Gastrocnemius medialis (tissue), 4 donors: Measurements from ENCODE around the gene CST7. TPM values are rescaled to one million over a fixed set of nuclear protein-coding genes. Genes with fewer than 3 reads are reported as not detected.

ENCODE experiments used
- ATAC-seq, 2 donors: fragments of 150-250 bp; one replicate each; pipeline ENCODE4 v1.9.1; 2016
- DNase-seq, 2 donors: peaks; one replicate each; pipeline ENCODE4 v3.0.0-alpha.2; 2019
- H3K27ac ChIP-seq, 4 donors: fragments of 200-600 bp; sonication (generic); 1 replicate in 1 of 4; 2 replicates in 3 of 4; pipeline ENCODE4 v1.5.1; 2016 to 2018; ENCODE audit warnings: mild to moderate bottlenecking in 2 of 4, moderate library complexity in 1 of 4
- H3K27me3 ChIP-seq, 3 donors: fragments of 200-600 bp; sonication (generic) in 2 of 3; 1 replicate in 1 of 3; 2 replicates in 2 of 3; pipeline versions ENCODE4 v1.5.1 to v1.6.0; 2016 to 2019; ENCODE audit warnings: mild to moderate bottlenecking in 1 of 3, moderate library complexity in 1 of 3
- H3K36me3 ChIP-seq, 2 donors: fragments of 200-600 bp; sonication (generic) in 1 of 2; one replicate each; pipeline ENCODE4 v1.5.1; 2017 to 2018
- H3K4me1 ChIP-seq, 2 donors: fragments of 200-600 bp; sonication (generic) in 1 of 2; one replicate each; pipeline ENCODE4 v1.5.1; 2016 to 2017; ENCODE audit warnings: mild to moderate bottlenecking in 2 of 2
- H3K4me3 ChIP-seq, 4 donors: fragments of 200-600 bp; sonication (generic) in 3 of 4; 1 replicate in 1 of 4; 2 replicates in 3 of 4; pipeline ENCODE4 v1.5.1; 2016 to 2019; ENCODE audit warnings: mild to moderate bottlenecking in 2 of 4
- H3K9me3 ChIP-seq, 3 donors: fragments of 200-600 bp; sonication (generic) in 2 of 3; 1 replicate in 1 of 3; 2 replicates in 2 of 3; pipeline ENCODE4 v1.5.1; 2016 to 2019
- POLR2A ChIP-seq, 2 donors: fragments of 450-650 bp; IDR thresholded peaks; one replicate each; pipeline ENCODE4 v1.6.1; 2017; ENCODE audit warnings: antibody characterized with exemption in 2 of 2, mild to moderate bottlenecking in 2 of 2, moderate library complexity in 2 of 2
- in situ Hi-C, 4 donors: fragments of 200-750 bp; cut with MboI; loops; one replicate each; pipeline versions ENCODE4 v1.15.0 to v1.8.0; 2017; ENCODE audit warnings: low sequenced_read_pairs in 4 of 4
- intact Hi-C: fragments of 100-400 bp; cut with DNase I; formaldehyde crosslinking; loops from one replicate; pipeline ENCODE4 v1.15.1; 2023; ENCODE audit warnings: low total_unique reads
- total RNA-seq, 4 donors: library from RNA; depleted of rRNA; stranded (reverse); fragments of >200 nt; gene quantifications; one replicate each; pipeline versions ENCODE4 v1.1.0 to v1.2.3, GENCODE V29; 2016
- TF ChIP-seq, protein P1 (sequence below), 5 experiments: fragments of 450-650 bp in 3 of 5; fragments of 200-600 bp in 2 of 5; sonication (generic) in 2 of 5; IDR thresholded peaks in 4 of 5; conservative IDR thresholded peaks in 1 of 5; 1 replicate in 4 of 5; 2 replicates in 1 of 5; pipeline ENCODE4 v1.5.1; 2016 to 2019; ENCODE audit warnings: antibody characterized with exemption in 5 of 5, mild to moderate bottlenecking in 3 of 5, moderate library complexity in 3 of 5

Gene CST7
- total RNA-seq, 4 donors from 2014 or later: 0.91 to 1.9 (median 1.0) TPM; not detected in 1

DNA sequence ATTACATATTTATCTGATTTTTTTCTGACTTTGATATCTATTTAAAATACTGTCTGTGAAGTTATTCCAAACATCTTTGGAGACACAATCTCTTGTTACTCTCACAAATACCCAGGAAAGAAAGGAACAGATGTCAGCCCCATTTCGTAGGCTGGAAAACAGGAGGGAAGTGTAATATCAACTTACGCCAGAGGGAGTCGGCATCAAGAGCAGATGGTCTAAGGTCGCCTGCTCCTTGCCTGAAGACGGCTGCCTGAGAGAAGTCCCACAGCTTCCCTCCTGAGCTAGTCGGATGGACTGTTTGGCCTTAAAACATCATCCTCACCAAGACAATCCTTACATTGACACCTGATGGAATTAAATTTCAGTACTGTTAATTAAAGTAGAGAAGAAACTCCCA lies 13.4 kb downstream of the CST7 start:
- Histone ChIP-seq H3K4me3 (no peak overlapping the region), H3K36me3 (peaks cover 0 to 67% of the 10 kb centered on the region in 2 donors), H3K27me3 (no peaks in the 10 kb centered on the region), H3K9me3 (no peaks in the 10 kb centered on the region), H3K27ac (no peak overlapping the region), H3K4me1 (no peaks in the 10 kb centered on the region)
- in situ Hi-C loops (no loop called here), intact Hi-C loops (no loop called here)
- no peak for ATAC-seq
- no peak for TF ChIP-seq POLR2A (IDR thresholded peaks at IDR 0.05)
- TF ChIP-seq, protein P1, sequence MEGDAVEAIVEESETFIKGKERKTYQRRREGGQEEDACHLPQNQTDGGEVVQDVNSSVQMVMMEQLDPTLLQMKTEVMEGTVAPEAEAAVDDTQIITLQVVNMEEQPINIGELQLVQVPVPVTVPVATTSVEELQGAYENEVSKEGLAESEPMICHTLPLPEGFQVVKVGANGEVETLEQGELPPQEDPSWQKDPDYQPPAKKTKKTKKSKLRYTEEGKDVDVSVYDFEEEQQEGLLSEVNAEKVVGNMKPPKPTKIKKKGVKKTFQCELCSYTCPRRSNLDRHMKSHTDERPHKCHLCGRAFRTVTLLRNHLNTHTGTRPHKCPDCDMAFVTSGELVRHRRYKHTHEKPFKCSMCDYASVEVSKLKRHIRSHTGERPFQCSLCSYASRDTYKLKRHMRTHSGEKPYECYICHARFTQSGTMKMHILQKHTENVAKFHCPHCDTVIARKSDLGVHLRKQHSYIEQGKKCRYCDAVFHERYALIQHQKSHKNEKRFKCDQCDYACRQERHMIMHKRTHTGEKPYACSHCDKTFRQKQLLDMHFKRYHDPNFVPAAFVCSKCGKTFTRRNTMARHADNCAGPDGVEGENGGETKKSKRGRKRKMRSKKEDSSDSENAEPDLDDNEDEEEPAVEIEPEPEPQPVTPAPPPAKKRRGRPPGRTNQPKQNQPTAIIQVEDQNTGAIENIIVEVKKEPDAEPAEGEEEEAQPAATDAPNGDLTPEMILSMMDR (IDR thresholded peaks at IDR 0.05 in 4 of 5, conservative IDR thresholded peaks at IDR 0.05 in 1 of 5): no peak
- no peak for DNase-seq

DNA sequence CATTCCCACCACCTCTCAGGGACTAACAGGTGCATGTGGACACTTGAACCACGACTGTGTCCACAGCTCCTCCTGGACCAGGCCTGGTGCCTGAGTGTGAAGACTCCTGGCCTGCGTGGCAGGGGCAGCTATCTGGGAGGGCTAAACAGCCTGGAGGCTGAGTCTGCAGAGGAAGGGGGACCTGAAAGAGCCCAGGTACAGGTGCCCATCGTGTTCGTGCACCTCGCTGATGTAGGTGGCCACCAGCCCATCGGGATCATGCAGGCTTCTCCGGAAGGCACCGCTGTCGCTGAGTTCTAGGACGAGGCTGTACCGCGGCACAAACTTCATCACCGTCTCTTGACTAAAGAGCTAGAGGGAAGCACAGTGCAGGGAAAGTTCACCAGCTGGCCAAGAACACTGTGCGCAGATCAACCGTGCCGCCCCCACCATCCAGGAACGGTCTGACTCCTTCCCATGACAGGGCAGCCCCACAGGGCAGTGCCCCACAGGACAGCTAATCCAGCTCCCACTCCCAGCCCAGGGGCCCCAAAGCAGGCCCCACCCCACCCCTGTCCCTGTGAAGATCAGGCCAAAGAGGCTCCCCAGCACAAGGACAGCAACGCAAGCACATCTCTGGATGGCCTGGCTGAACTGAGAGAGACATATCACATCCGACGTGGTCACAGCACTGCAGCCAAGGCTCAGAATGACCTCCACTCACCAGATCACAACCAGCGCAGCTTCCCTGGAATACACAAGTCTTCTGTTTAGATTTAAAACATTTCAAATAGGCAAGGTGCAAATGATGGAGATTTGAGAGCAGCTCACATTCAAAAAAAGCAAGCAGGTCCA lies 14.8 kb downstream of the CST7 start:
- DNase-seq: no peak
- Histone ChIP-seq H3K4me1 (no peaks in the 10 kb centered on the region), H3K27me3 (no peaks in the 10 kb centered on the region), H3K9me3 (no peaks in the 10 kb centered on the region), H3K4me3 (no peak overlapping the region), H3K27ac (no peak overlapping the region), H3K36me3 (peaks cover 0 to 69% of the 10 kb centered on the region in 2 donors)
- in situ Hi-C loops: no loop called here
- TF ChIP-seq, protein P1 (IDR thresholded peaks at IDR 0.05 in 4 of 5, conservative IDR thresholded peaks at IDR 0.05 in 1 of 5): no peak
- TF ChIP-seq POLR2A (IDR thresholded peaks at IDR 0.05): no peak
- intact Hi-C loops: no loop called here
- no peak for ATAC-seq

DNA sequence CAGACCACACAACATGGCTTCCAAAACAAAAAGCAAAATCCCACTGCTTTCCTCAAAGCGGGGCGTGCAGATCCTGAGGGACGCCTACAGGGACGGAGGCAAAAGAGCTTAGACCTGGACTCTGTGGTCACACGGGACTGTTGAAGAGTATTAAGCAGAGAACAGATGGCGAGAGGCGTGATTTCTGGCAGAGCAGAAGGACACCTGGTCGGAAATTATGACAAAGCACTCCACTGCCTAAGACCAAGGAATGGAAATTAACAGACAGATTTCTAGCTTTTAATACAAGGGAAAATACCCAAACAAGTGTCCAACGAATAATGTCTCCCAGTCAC lies 15.4 kb downstream of the CST7 start:
- Histone ChIP-seq H3K4me1 (no peaks in the 10 kb centered on the region), H3K36me3 (peaks cover 0 to 74% of the 10 kb centered on the region in 2 donors), H3K27ac (no peak overlapping the region), H3K4me3 (no peak overlapping the region), H3K27me3 (no peaks in the 10 kb centered on the region), H3K9me3 (no peaks in the 10 kb centered on the region)
- intact Hi-C loops: no loop called here
- DNase-seq: no peak
- ATAC-seq: no peak
- TF ChIP-seq, protein P1 (IDR thresholded peaks at IDR 0.05 in 4 of 5, conservative IDR thresholded peaks at IDR 0.05 in 1 of 5): no peak
- TF ChIP-seq POLR2A (IDR thresholded peaks at IDR 0.05): no peak
- in situ Hi-C loops: no loop called here

GRCh38 chr20:24965065-24965919 lies 16.2 kb downstream of the CST7 start:
- H3K4me3 ChIP-seq: no peak overlapping the region
- H3K4me1 ChIP-seq: no peaks in the 10 kb centered on the region
- intact Hi-C loops (no loop called here), in situ Hi-C loops (no loop called here)
- H3K27ac ChIP-seq: no peak overlapping the region
- TF ChIP-seq, protein P1 (IDR thresholded peaks at IDR 0.05 in 4 of 5, conservative IDR thresholded peaks at IDR 0.05 in 1 of 5): no peak
- no peak for TF ChIP-seq POLR2A (IDR thresholded peaks at IDR 0.05)
- ATAC-seq (no peak), DNase-seq (no peak)
- no peaks in the 10 kb centered on the region for H3K27me3 ChIP-seq
- H3K9me3 ChIP-seq: no peaks in the 10 kb centered on the region
- H3K36me3 ChIP-seq: peaks cover 0 to 80% of the 10 kb centered on the region in 2 donors
